ENCODE measurements around the gene SLC38A10. TPM values are rescaled to one million over a fixed set of nuclear protein-coding genes. Genes with fewer than 3 reads are reported as not detected.

SLC38A10 gene
- total RNA-seq, 1 donor from 2014 or later = 120 TPM

- Mint-ChIP-seq H3K4me1 (ENCODE audit: unreplicated experiment) (no peaks in the 10 kb centered on the region), H3K27ac (ENCODE audit: unreplicated experiment) (no peak overlapping the region), H3K27me3 (ENCODE audit: unreplicated experiment) (no peaks in the 10 kb centered on the region), H3K36me3 (ENCODE audit: unreplicated experiment) (peaks cover 56% of the 10 kb centered on the region), H3K4me3 (ENCODE audit: unreplicated experiment) (no peak overlapping the region), H3K9me3 (ENCODE audit: unreplicated experiment) (no peaks in the 10 kb centered on the region)
- TF ChIP-seq CTCF (IDR thresholded peaks at IDR 0.05) = no peak
- no peak for DNase-seq (ENCODE audit: extremely low spot score, unreplicated experiment)
Measured at GRCh38 chr17:81274471-81274855, 20.6 kb downstream of the SLC38A10 start.

- H3K27me3 Mint-ChIP-seq (ENCODE audit: unreplicated experiment) = no peaks in the 10 kb centered on the region
- H3K27ac Mint-ChIP-seq (ENCODE audit: unreplicated experiment) = no peak overlapping the region
- H3K36me3 Mint-ChIP-seq (ENCODE audit: unreplicated experiment) = peaks cover 60% of the 10 kb centered on the region
- no peak for TF ChIP-seq CTCF (IDR thresholded peaks at IDR 0.05)
- no peaks in the 10 kb centered on the region for H3K9me3 Mint-ChIP-seq (ENCODE audit: unreplicated experiment)
- H3K4me3 Mint-ChIP-seq (ENCODE audit: unreplicated experiment) = no peak overlapping the region
- DNase-seq (ENCODE audit: extremely low spot score, unreplicated experiment) = no peak
- H3K4me1 Mint-ChIP-seq (ENCODE audit: unreplicated experiment) = no peaks in the 10 kb centered on the region
Measured at GRCh38 chr17:81273698-81274470, 21.2 kb downstream of the SLC38A10 start.

- Mint-ChIP-seq H3K27me3 (ENCODE audit: unreplicated experiment) (no peaks in the 10 kb centered on the region), H3K9me3 (ENCODE audit: unreplicated experiment) (no peaks in the 10 kb centered on the region), H3K27ac (ENCODE audit: unreplicated experiment) (no peak overlapping the region), H3K36me3 (ENCODE audit: unreplicated experiment) (peaks cover 63% of the 10 kb centered on the region), H3K4me1 (ENCODE audit: unreplicated experiment) (no peaks in the 10 kb centered on the region), H3K4me3 (ENCODE audit: unreplicated experiment) (no peak overlapping the region)
- no peak for DNase-seq (ENCODE audit: extremely low spot score, unreplicated experiment)
- no peak for TF ChIP-seq CTCF (IDR thresholded peaks at IDR 0.05)
Measured at GRCh38 chr17:81272616-81273015, 22.5 kb downstream of the SLC38A10 start.

GRCh38 chr17:81271226-81271625 lies 23.9 kb downstream of the SLC38A10 start:
- no peak for TF ChIP-seq CTCF (IDR thresholded peaks at IDR 0.05)

GRCh38 chr17:81270279-81270678 lies 24.8 kb downstream of the SLC38A10 start:
- TF ChIP-seq CTCF (IDR thresholded peaks at IDR 0.05) = no peak
- no peak overlapping the region for H3K4me3 Mint-ChIP-seq (ENCODE audit: unreplicated experiment)
- H3K36me3 Mint-ChIP-seq (ENCODE audit: unreplicated experiment) = peaks cover 54% of the 10 kb centered on the region
- DNase-seq (ENCODE audit: extremely low spot score, unreplicated experiment) = no peak
- H3K4me1 Mint-ChIP-seq (ENCODE audit: unreplicated experiment) = no peaks in the 10 kb centered on the region
- H3K27me3 Mint-ChIP-seq (ENCODE audit: unreplicated experiment) = no peaks in the 10 kb centered on the region
- H3K9me3 Mint-ChIP-seq (ENCODE audit: unreplicated experiment) = no peaks in the 10 kb centered on the region
- H3K27ac Mint-ChIP-seq (ENCODE audit: unreplicated experiment) = no peak overlapping the region

More at GRCh38 chr17:81271226-81271625, 23.9 kb downstream of the SLC38A10 start:
- H3K36me3 Mint-ChIP-seq (ENCODE audit: unreplicated experiment) = peaks cover 51% of the 10 kb centered on the region
- H3K27me3 Mint-ChIP-seq (ENCODE audit: unreplicated experiment) = no peaks in the 10 kb centered on the region
- H3K4me1 Mint-ChIP-seq (ENCODE audit: unreplicated experiment) = no peaks in the 10 kb centered on the region
- no peak overlapping the region for H3K4me3 Mint-ChIP-seq (ENCODE audit: unreplicated experiment)
- H3K27ac Mint-ChIP-seq (ENCODE audit: unreplicated experiment) = no peak overlapping the region
- H3K9me3 Mint-ChIP-seq (ENCODE audit: unreplicated experiment) = no peaks in the 10 kb centered on the region
- DNase-seq (ENCODE audit: extremely low spot score, unreplicated experiment) = no peak

Measured in osteocyte (in vitro differentiated cells).